HepG2 (cell line): Measurements from ENCODE around the gene SKP1. TPM values are rescaled to one million over a fixed set of nuclear protein-coding genes. Genes with fewer than 3 reads are reported as not detected.

Experiments
- ATF7-NPFF ChIP-seq: sonication (generic); formaldehyde crosslinking; IDR thresholded peaks from 2 replicates; pipeline ENCODE4 v1.8.1; 2023; ENCODE audit warnings: mild to moderate bottlenecking, low read depth, missing genetic modification reagents, moderate library complexity
- DDIT3 ChIP-seq: sonication (generic); formaldehyde crosslinking; IDR thresholded peaks from 2 replicates; pipeline ENCODE4 v1.4.0; 2020; ENCODE audit warnings: mild to moderate bottlenecking, missing genetic modification reagents
- JUNB ChIP-seq: sonication (generic); formaldehyde crosslinking; IDR thresholded peaks from 2 replicates; pipeline ENCODE4 v1.8.0; 2022; ENCODE audit warnings: missing genetic modification reagents, mild to moderate bottlenecking, borderline replicate concordance
- KDM1A ChIP-seq: IDR thresholded peaks from 2 replicates; pipeline ENCODE4 v1.6.1; 2016; ENCODE audit warnings: missing compliant biosample characterization
- NFIB ChIP-seq: sonication (generic); formaldehyde crosslinking; IDR thresholded peaks from 2 replicates; pipeline ENCODE4 v1.9.0; 2021; ENCODE audit warnings: missing genetic modification reagents, mild to moderate bottlenecking, borderline replicate concordance
- PPARG ChIP-seq: conservative IDR thresholded peaks from 2 replicates; pipeline ENCODE4 v1.6.1; 2016; ENCODE audit warnings: missing biosample characterization, missing genetic modification reagents
- RARA ChIP-seq: IDR thresholded peaks from 2 replicates; pipeline ENCODE4 v1.6.1; 2016; ENCODE audit warnings: missing genetic modification reagents, missing compliant biosample characterization
- SOX5 ChIP-seq: IDR thresholded peaks from 2 replicates; pipeline ENCODE4 v1.6.1; 2016; ENCODE audit warnings: borderline replicate concordance
- SRF ChIP-seq: IDR thresholded peaks from 2 replicates; pipeline ENCODE4 v1.6.1; 2011; ENCODE audit warnings: mild to moderate bottlenecking, low read depth, low read length, moderate library complexity
- TEAD3 ChIP-seq: optimal IDR thresholded peaks from 2 replicates; pipeline ENCODE3; 2016; ENCODE audit warnings: borderline replicate concordance
- ZEB1 ChIP-seq: IDR thresholded peaks from 2 replicates; pipeline ENCODE4 v1.6.1; 2012; ENCODE audit warnings: mild to moderate bottlenecking, low read depth, inconsistent platforms; ENCODE audit not compliant: insufficient replicate concordance
- ZNF264 ChIP-seq: sonication (generic); formaldehyde crosslinking; IDR thresholded peaks from 2 replicates; pipeline ENCODE4 v1.4.0; 2020; ENCODE audit warnings: missing genetic modification reagents
- ZNF331 ChIP-seq: sonication (generic); formaldehyde crosslinking; IDR thresholded peaks from 2 replicates; pipeline ENCODE4 v1.4.0; 2020; ENCODE audit warnings: missing genetic modification reagents
- ZNF431 ChIP-seq: sonication (generic); formaldehyde crosslinking; IDR thresholded peaks from 2 replicates; pipeline ENCODE4 v1.9.0; 2022; ENCODE audit warnings: missing genetic modification reagents, low read depth, mild to moderate bottlenecking, borderline replicate concordance
- ZNF598 ChIP-seq: sonication (generic); formaldehyde crosslinking; IDR thresholded peaks from 2 replicates; pipeline ENCODE4 v1.5.1; 2020; ENCODE audit warnings: mild to moderate bottlenecking, missing genetic modification reagents, borderline replicate concordance
- ZNF75D ChIP-seq: sonication (generic); formaldehyde crosslinking; IDR thresholded peaks from 2 replicates; pipeline ENCODE4 v1.8.1; 2023; ENCODE audit warnings: missing genetic modification reagents, mild to moderate bottlenecking, borderline replicate concordance
- ZNF768 ChIP-seq: sonication (generic); formaldehyde crosslinking; IDR thresholded peaks from 2 replicates; pipeline ENCODE4 v1.4.0; 2020; ENCODE audit warnings: missing genetic modification reagents
- ZSCAN30 ChIP-seq: sonication (generic); formaldehyde crosslinking; IDR thresholded peaks from 2 replicates; pipeline ENCODE4 v1.5.0; 2020; ENCODE audit warnings: mild to moderate bottlenecking, missing genetic modification reagents
- polyA plus RNA-seq, 8 experiments: library from polyadenylated mRNA; depleted of rRNA in 3 of 8; stranded (reverse) in 7 of 8; unstranded in 1 of 8; fragments of >200 nt; fragmentation: Illumina TruSeq in 4 of 8; extraction: Trizol in 4 of 8; gene quantifications; 2 replicates each; pipeline versions ENCODE4 v1.2.1 to v1.2.3, GENCODE V29; 2011 to 2016; ENCODE audit warnings: low read depth in 4 of 8, missing spikeins in 1 of 8, mixed read lengths in 1 of 8; ENCODE audit not compliant: insufficient read depth in 1 of 8
- total RNA-seq, 5 experiments: library from RNA; depleted of rRNA; stranded (reverse); fragments of >200 nt; fragmentation: Illumina TruSeq; extraction: Trizol; gene quantifications; 2 replicates each; pipeline ENCODE4 v1.2.3, GENCODE V29; 2016; ENCODE audit warnings: low read depth in 1 of 5
- TF ChIP-seq, protein P1 (sequence below): sonication (generic); formaldehyde crosslinking; IDR thresholded peaks from 2 replicates; pipeline ENCODE4 v1.4.0; 2020; ENCODE audit warnings: missing genetic modification reagents
- TF ChIP-seq, protein P2 (sequence below): sonication (generic); formaldehyde crosslinking; IDR thresholded peaks from 2 replicates; pipeline ENCODE4 v1.9.0; 2022; ENCODE audit warnings: low read depth, missing genetic modification reagents
- TF ChIP-seq, protein P3 (sequence below): sonication (generic); formaldehyde crosslinking; IDR thresholded peaks from 2 replicates; pipeline ENCODE4 v1.8.1; 2022; ENCODE audit warnings: low read depth, mild to moderate bottlenecking, missing genetic modification reagents
- TF ChIP-seq, protein P4 (sequence below): sonication (generic); formaldehyde crosslinking; IDR thresholded peaks from 2 replicates; pipeline ENCODE4 v1.4.0; 2020; ENCODE audit warnings: mild to moderate bottlenecking, missing genetic modification reagents

SKP1 gene
- total and polyA plus RNA-seq, 2 of the 13 experiments (the other 11 are each of a cell fraction or from before 2014, with no cell fraction given), result 134 to 340 TPM

- peak; percentile 15 for TF ChIP-seq TEAD3 (CRISPR knock-in tag)
- no peak for TF ChIP-seq DDIT3 (CRISPR knock-in tag)
- no peak for TF ChIP-seq NFIB (CRISPR knock-in tag)
- TF ChIP-seq ZNF431 (CRISPR knock-in tag), result 0 out of 2 replicates have a peak, but pooled peaks have one; percentile 83
- TF ChIP-seq ZNF768, result peak; percentile 64
- TF ChIP-seq SOX5, result peak; percentile 25; the same call in 1 of the 2 replicates
- TF ChIP-seq, protein P1, sequence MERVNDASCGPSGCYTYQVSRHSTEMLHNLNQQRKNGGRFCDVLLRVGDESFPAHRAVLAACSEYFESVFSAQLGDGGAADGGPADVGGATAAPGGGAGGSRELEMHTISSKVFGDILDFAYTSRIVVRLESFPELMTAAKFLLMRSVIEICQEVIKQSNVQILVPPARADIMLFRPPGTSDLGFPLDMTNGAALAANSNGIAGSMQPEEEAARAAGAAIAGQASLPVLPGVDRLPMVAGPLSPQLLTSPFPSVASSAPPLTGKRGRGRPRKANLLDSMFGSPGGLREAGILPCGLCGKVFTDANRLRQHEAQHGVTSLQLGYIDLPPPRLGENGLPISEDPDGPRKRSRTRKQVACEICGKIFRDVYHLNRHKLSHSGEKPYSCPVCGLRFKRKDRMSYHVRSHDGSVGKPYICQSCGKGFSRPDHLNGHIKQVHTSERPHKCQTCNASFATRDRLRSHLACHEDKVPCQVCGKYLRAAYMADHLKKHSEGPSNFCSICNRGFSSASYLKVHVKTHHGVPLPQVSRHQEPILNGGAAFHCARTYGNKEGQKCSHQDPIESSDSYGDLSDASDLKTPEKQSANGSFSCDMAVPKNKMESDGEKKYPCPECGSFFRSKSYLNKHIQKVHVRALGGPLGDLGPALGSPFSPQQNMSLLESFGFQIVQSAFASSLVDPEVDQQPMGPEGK (CRISPR knock-in tag), result no peak
- TF ChIP-seq RARA (CRISPR knock-in tag), result no peak
- no peak for TF ChIP-seq ZEB1
- TF ChIP-seq ATF7-NPFF (CRISPR knock-in tag), result 0 out of 2 replicates have a peak, but pooled peaks have one; percentile 36
- TF ChIP-seq, protein P2, sequence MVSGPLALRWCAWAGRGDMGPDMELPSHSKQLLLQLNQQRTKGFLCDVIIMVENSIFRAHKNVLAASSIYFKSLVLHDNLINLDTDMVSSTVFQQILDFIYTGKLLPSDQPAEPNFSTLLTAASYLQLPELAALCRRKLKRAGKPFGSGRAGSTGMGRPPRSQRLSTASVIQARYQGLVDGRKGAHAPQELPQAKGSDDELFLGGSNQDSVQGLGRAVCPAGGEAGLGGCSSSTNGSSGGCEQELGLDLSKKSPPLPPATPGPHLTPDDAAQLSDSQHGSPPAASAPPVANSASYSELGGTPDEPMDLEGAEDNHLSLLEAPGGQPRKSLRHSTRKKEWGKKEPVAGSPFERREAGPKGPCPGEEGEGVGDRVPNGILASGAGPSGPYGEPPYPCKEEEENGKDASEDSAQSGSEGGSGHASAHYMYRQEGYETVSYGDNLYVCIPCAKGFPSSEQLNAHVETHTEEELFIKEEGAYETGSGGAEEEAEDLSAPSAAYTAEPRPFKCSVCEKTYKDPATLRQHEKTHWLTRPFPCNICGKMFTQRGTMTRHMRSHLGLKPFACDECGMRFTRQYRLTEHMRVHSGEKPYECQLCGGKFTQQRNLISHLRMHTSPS (CRISPR knock-in tag), result no peak
- peak; percentile 89; the same call in 1 of the 2 replicates for TF ChIP-seq ZSCAN30 (CRISPR knock-in tag)
- TF ChIP-seq, protein P3, sequence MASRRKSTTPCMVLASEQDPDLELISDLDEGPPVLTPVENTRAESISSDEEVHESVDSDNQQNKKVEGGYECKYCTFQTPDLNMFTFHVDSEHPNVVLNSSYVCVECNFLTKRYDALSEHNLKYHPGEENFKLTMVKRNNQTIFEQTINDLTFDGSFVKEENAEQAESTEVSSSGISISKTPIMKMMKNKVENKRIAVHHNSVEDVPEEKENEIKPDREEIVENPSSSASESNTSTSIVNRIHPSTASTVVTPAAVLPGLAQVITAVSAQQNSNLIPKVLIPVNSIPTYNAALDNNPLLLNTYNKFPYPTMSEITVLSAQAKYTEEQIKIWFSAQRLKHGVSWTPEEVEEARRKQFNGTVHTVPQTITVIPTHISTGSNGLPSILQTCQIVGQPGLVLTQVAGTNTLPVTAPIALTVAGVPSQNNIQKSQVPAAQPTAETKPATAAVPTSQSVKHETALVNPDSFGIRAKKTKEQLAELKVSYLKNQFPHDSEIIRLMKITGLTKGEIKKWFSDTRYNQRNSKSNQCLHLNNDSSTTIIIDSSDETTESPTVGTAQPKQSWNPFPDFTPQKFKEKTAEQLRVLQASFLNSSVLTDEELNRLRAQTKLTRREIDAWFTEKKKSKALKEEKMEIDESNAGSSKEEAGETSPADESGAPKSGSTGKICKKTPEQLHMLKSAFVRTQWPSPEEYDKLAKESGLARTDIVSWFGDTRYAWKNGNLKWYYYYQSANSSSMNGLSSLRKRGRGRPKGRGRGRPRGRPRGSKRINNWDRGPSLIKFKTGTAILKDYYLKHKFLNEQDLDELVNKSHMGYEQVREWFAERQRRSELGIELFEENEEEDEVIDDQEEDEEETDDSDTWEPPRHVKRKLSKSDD (CRISPR knock-in tag), result peak; percentile 82
- TF ChIP-seq SRF, result no peak
- TF ChIP-seq JUNB (CRISPR knock-in tag), result no peak
- peak; percentile 72; the same call in 1 of the 2 replicates for TF ChIP-seq ZNF264 (CRISPR knock-in tag)
- peak; percentile 47; the same call in 1 of the 2 replicates for TF ChIP-seq PPARG
- TF ChIP-seq, protein P4, sequence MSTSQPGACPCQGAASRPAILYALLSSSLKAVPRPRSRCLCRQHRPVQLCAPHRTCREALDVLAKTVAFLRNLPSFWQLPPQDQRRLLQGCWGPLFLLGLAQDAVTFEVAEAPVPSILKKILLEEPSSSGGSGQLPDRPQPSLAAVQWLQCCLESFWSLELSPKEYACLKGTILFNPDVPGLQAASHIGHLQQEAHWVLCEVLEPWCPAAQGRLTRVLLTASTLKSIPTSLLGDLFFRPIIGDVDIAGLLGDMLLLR (CRISPR knock-in tag), result no peak; the same call in 1 of the 2 replicates
- no peak for TF ChIP-seq ZNF75D (CRISPR knock-in tag)
- TF ChIP-seq ZNF598 (CRISPR knock-in tag), result no peak; the same call in 1 of the 2 replicates
- TF ChIP-seq ZNF331, result peak; percentile 78; the same call in 1 of the 2 replicates
- no peak for TF ChIP-seq KDM1A (CRISPR knock-in tag)
Observed at GRCh38 chr5:134176511-134177368, at the start of gene SKP1 (continued).
